Spleen (tissue), 7 donors: Measurements from ENCODE around the gene MAMLD1.

Source experiments
- CTCF ChIP-seq, 11 experiments: fragments of 200-600 bp in 7 of 11; fragments of 450-650 bp in 4 of 11; sonication (generic) in 4 of 11; IDR thresholded peaks in 8 of 11; conservative IDR thresholded peaks in 3 of 11; 1 replicate in 7 of 11; 2 replicates in 4 of 11; pipeline versions ENCODE4 v1.4.0 to v1.8.0; 2016 to 2021; ENCODE audit warnings: antibody characterized with exemption in 11 of 11, inconsistent platforms in 4 of 11, mild to moderate bottlenecking in 1 of 11
- POLR2A ChIP-seq, 3 donors: fragments of 450-650 bp; IDR thresholded peaks; one replicate each; pipeline ENCODE4 v1.5.1; 2017; ENCODE audit warnings: antibody characterized with exemption in 3 of 3, mild to moderate bottlenecking in 1 of 3
- POLR2AphosphoS5 ChIP-seq, 3 donors: sonication (generic); formaldehyde crosslinking; IDR thresholded peaks; one replicate each; pipeline ENCODE4 v1.5.1; 2017; ENCODE audit warnings: antibody characterized with exemption in 3 of 3
- donor health status: DM: no; HTN: no; CAD: no; lungs with moderate emphysema.
- donor health status: DM: no; HTN: no; CAD: no.
- donor health status: DM: no; HTN: no; CAD: no.

- no peak for TF ChIP-seq CTCF (IDR thresholded peaks at IDR 0.05 in 8 of 11, conservative IDR thresholded peaks at IDR 0.05 in 3 of 11)
- no peak for TF ChIP-seq POLR2AphosphoS5 (IDR thresholded peaks at IDR 0.05)
- TF ChIP-seq POLR2A (IDR thresholded peaks at IDR 0.05): no peak
Observed at GRCh38 chrX:150408007-150408406, 44.9 kb downstream of the MAMLD1 start.
